Heart right ventricle (tissue), 16 donors: ENCODE data around the gene CELA3B. TPM values are rescaled to one million over a fixed set of nuclear protein-coding genes. Genes with fewer than 3 reads are reported as not detected.

Source experiments
- ATAC-seq, 8 donors: fragments of 200-7000 bp; cut with Tn5 transposase; one replicate each; pipeline ENCODE4 v1.9.1; 2020; ENCODE audit warnings: mild to moderate bottlenecking in 8 of 8, moderate library complexity in 8 of 8, moderate number of reproducible peaks in 1 of 8
- DNase-seq, 2 donors: peaks; one replicate each; pipeline ENCODE4 v3.0.0-alpha.2; 2020
- H3K27ac ChIP-seq, 10 donors: fragments of 200-600 bp; sonication (generic) in 2 of 10; one replicate each; pipeline versions ENCODE4 v1.5.0 to v1.8.0; 2020 to 2022; ENCODE audit warnings: mild to moderate bottlenecking in 3 of 10
- H3K27me3 ChIP-seq, 7 donors: fragments of 200-600 bp; one replicate each; pipeline ENCODE4 v1.8.0; 2021 to 2022; ENCODE audit warnings: mild to moderate bottlenecking in 2 of 7
- H3K36me3 ChIP-seq, 9 donors: fragments of 200-600 bp; sonication (generic) in 1 of 9; one replicate each; pipeline versions ENCODE4 v1.5.0 to v1.8.0; 2020 to 2022; ENCODE audit warnings: mild to moderate bottlenecking in 2 of 9
- H3K4me1 ChIP-seq, 9 donors: fragments of 200-600 bp; sonication (generic) in 1 of 9; one replicate each; pipeline versions ENCODE4 v1.5.0 to v1.8.0; 2020 to 2022; ENCODE audit warnings: mild to moderate bottlenecking in 4 of 9
- H3K4me3 ChIP-seq, 10 donors: fragments of 200-600 bp; sonication (generic) in 2 of 10; one replicate each; pipeline versions ENCODE4 v1.5.0 to v1.8.0; 2020 to 2022; ENCODE audit warnings: mild to moderate bottlenecking in 7 of 10, moderate library complexity in 2 of 10
- H3K9me3 ChIP-seq, 11 donors: fragments of 200-600 bp in 10 of 11; sonication (generic) in 2 of 11; one replicate each; pipeline versions ENCODE4 v1.5.0 to v1.8.0; 2013 to 2022; ENCODE audit warnings: mild to moderate bottlenecking in 2 of 11, control low read depth in 1 of 11, moderate library complexity in 1 of 11
- WGBS, 2 donors: extraction: QIAGEN DNeasy Blood & Tissue Kit; methylation state at CpG; one replicate each; pipeline ENCODE4 v1.1.7; 2013; ENCODE audit warnings: inconsistent platforms in 1 of 2; 5-methylcytosine and 5-hydroxymethylcytosine counted together
- intact Hi-C, 10 donors: fragments of 100-400 bp; cut with DNase I; formaldehyde crosslinking; loops; one replicate each; pipeline versions ENCODE4 v1.11.1 to v1.14.2; 2022
- polyA plus RNA-seq, 2 donors: library from polyadenylated mRNA; stranded (reverse); fragments of 200-250 nt; gene quantifications; one replicate each; pipeline ENCODE4 v1.2.3, GENCODE V29; 2013
- total RNA-seq, 10 donors: library from RNA; stranded (reverse); fragmentation: NEBNext Ultra II Directional in 3 of 10; extraction: Animal tissue kit (Norgen Biotek cat#: 25700) in 3 of 10; gene quantifications; one replicate each; pipeline versions ENCODE4 v1.2.1 to v1.2.4, GENCODE V29; 2021 to 2023
- TF ChIP-seq, protein P1 (sequence below), 9 donors: fragments of 200-600 bp; sonication (generic) in 2 of 9; IDR thresholded peaks; one replicate each; pipeline versions ENCODE4 v1.5.0 to v1.8.0; 2021 to 2022; ENCODE audit warnings: antibody characterized with exemption in 9 of 9, mild to moderate bottlenecking in 5 of 9, moderate library complexity in 1 of 9
- donor health status: Arrhythmogenic right ventricular cardiomyopathy.
- donor health status: ischemic (EF 13 %, LVEDD 7.1; RV severe dilation, severe dysfunction).
- donor health status: healthy with polysubstance abuse.
- donor health status: DM: no; HTN: yes; CAD: no.
- donor health status: DM: no; HTN: no; CAD: no.
- donor health status: ischemic (EF 25% LVEDD 6.9; RV normal size, moderate dysfunction).
- donor health status: ischemic (EF 25% LVEDD 5.7; RV mildly dilated, moderate dysfunction).
- donor health status: healthy.
- donor health status: DM: yes; HTN: yes; CAD: no.
- donor health status: Ischemic cardiomyopathy.
- donor health status: ischemic (EF 35%, LVEDD 5.7; RV mildly dilated, moderate dysfunction).
- donor health status: nonischemic (EF 11% LVEDD 7.7; RV severe dilation, severe dysfunction).
- donor health status: DM: yes; HTN: yes; CAD: no.
- donor health status: PGD.
- donor health status: ischemic (EF 29% LVEDD 5.4; RV normal size, mild dysfunction).
- donor health status: nonischemic (EF 23%, LVEDD 6.1; RV moderate dilation, normal function).

Gene CELA3B
- total and polyA plus RNA-seq, 12 donors, result 0.13 to 2.5 (median 1.3) TPM; not detected in 4

DNA sequence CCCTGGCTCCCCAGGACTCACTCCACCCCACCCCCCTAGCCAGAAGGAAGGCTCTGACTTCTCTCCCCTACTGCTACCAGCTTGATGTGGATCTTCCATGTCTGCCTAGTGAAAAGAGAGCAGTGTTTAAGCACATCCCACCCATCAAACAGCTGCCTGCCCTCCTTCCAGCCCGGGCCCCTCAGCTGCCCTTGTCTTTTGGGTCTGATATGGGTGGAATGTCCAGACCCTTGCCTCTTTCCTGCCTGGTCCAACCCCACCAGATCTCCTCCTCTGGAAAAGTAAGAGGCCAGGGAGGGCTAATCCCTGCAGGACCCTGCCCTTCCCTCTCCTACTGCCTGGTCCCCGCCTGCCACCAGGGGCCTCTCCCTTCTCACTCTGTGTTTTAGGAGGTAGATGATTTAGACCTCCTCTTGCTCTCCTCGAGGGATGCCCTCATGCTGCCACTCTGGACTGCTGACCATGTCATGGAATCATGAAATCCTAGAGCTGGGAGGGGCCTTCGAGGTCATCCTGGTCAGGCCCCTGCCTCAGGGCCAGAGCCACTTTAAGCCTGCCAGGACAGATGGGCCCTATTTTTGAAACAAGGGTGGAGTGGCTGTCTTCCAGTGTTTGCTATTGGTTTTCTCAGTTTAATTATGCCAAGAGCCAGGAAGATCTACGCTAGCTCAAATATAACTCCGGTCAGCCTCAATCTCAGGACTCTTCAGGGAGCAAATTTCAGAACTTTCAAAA is 23.9 kb upstream of the CELA3B start:
- ATAC-seq (no peak), DNase-seq (no peak)
- H3K36me3 ChIP-seq, result no peaks in the 10 kb centered on the region
- TF ChIP-seq, protein P1, sequence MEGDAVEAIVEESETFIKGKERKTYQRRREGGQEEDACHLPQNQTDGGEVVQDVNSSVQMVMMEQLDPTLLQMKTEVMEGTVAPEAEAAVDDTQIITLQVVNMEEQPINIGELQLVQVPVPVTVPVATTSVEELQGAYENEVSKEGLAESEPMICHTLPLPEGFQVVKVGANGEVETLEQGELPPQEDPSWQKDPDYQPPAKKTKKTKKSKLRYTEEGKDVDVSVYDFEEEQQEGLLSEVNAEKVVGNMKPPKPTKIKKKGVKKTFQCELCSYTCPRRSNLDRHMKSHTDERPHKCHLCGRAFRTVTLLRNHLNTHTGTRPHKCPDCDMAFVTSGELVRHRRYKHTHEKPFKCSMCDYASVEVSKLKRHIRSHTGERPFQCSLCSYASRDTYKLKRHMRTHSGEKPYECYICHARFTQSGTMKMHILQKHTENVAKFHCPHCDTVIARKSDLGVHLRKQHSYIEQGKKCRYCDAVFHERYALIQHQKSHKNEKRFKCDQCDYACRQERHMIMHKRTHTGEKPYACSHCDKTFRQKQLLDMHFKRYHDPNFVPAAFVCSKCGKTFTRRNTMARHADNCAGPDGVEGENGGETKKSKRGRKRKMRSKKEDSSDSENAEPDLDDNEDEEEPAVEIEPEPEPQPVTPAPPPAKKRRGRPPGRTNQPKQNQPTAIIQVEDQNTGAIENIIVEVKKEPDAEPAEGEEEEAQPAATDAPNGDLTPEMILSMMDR (IDR thresholded peaks at IDR 0.05), result no peak
- peak overlapping the region in 4 of 10 donors; percentile 1 to 91 (median 32) for H3K27ac ChIP-seq
- no peak overlapping the region for H3K4me3 ChIP-seq
- no peaks in the 10 kb centered on the region for H3K27me3 ChIP-seq
- whole genome bisulfite sequencing, 2 donors, result 73% methylated on average over 6 of the region's 6 CpGs
- intact Hi-C loops, result no loop called here
- H3K9me3 ChIP-seq, result no peaks in the 10 kb centered on the region
- H3K4me1 ChIP-seq, result peaks cover 19 to 50% (median 31%) of the 10 kb centered on the region in 9 donors

DNA sequence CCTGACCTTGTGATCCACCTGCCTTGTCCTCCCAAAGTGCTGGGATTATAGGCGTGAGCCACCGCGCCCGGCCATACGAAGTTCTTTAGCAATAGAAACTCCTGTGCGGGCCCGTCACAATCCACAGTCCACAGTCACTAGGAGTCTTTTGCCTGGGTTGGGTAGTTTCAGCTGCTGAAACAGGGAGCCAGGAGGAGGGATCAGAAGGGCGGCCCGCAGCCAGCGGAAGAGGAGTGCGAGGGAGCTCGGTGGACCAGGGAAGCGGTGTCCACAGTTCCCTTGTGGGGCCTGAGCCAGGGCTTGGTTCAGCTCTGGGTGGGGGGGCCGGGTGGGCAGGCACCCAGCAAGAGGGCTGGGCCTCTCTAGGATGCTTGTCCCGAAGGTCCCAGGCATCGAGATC is 21.8 kb upstream of the CELA3B start:
- TF ChIP-seq, protein P1 (IDR thresholded peaks at IDR 0.05), result no peak
- intact Hi-C loops, result loop anchor here in 6 of 10 donors (5.0 kb wide), 5 partner anchors 43 to 88 kb away; no protein-coding TSS in a partner anchor
- 50 to 60% methylated on average over 16 of the region's 16 CpGs for WGBS, 2 donors
- Histone ChIP-seq H3K27ac (peak overlapping the region; percentile 60 to 91 (median 82)), H3K4me3 (no peak overlapping the region), H3K9me3 (no peaks in the 10 kb centered on the region), H3K4me1 (peaks cover 19 to 53% (median 33%) of the 10 kb centered on the region in 9 donors), H3K27me3 (no peaks in the 10 kb centered on the region), H3K36me3 (no peaks in the 10 kb centered on the region)
- DNase-seq (peak in 1 of 2 donors; percentile 77), ATAC-seq (peak; percentile 45 to 83 (median 65))

DNA sequence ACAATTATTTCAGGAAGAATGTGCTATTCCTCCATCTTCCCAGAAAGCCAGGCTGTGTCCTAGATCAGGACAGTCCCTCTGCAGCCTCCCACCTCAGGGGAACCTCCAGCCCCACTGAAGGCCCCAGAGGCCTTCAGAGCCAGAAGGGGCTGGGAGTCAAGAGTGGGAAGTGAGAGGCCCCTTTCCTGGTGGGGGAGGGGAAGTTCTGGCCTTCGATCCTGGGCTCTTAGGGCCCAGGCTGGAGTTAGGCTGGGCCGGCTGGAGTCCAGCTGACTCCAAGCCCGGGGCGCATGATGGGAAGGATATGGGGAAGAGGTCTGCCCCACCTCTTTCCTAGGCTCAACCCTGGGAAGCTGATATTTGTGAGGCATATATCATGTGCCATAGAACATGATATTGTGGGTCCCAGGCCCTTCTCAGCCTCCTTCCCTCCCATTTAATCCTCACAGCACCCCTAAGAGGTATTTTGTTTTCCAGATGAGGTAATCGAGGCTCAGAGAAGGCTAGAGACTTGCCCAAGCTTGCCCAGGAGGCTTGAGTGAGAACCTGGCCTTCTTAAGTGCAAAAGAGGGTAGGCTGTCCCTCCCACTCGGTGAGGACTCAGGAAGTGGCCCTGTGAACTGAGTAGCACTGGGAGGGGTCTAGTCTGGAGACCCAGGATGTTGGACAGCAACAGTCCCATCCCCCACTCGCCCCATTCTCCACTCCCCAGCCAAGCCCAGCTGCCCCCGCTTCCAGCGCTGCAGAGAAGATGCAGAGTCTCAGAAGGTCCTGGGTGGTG is 21.1 kb upstream of the CELA3B start:
- Histone ChIP-seq H3K36me3 (no peaks in the 10 kb centered on the region), H3K27ac (peak overlapping the region; percentile 60 to 91 (median 82)), H3K4me3 (no peak overlapping the region), H3K27me3 (no peaks in the 10 kb centered on the region), H3K4me1 (peaks cover 19 to 53% (median 33%) of the 10 kb centered on the region in 9 donors), H3K9me3 (no peaks in the 10 kb centered on the region)
- DNase-seq (peak in 1 of 2 donors; percentile 48), ATAC-seq (peak; percentile 40 to 71 (median 55))
- WGBS, 2 donors, result 46 to 62% methylated on average over 9 of the region's 9 CpGs
- TF ChIP-seq, protein P1 (IDR thresholded peaks at IDR 0.05), result no peak
- intact Hi-C loops, result loop anchor here in 6 of 10 donors (5.0 kb wide), 5 partner anchors 43 to 88 kb away; no protein-coding TSS in a partner anchor
